GM19467 (cell line): ENCODE measurements around the gene AP1M1.

ENCODE experiments used
- ATAC-seq: cut with Tn5 transposase; IDR thresholded peaks from one replicate; pipeline ENCODE4 v1.9.1; 2021; ENCODE audit warnings: mild to moderate bottlenecking, moderate library complexity; ENCODE audit not compliant: unreplicated experiment

AP1M1 gene

GRCh38 chr19:16185123-16185767 lies 12.5 kb upstream of the AP1M1 start, which contains the start of gene FAM32A:
Gene FAM32A, plus strand, starts transcription at chr19:16185410. Its CDS starts 33 bp downstream, at chr19:16185443.
- peak; percentile 87 for ATAC-seq

- no peak for ATAC-seq
These were observed 12.0 kb upstream of the AP1M1 start for GRCh38 chr19:16185768-16186123.

- no peak for ATAC-seq
These were observed 9.2 kb upstream of the AP1M1 start for GRCh38 chr19:16188521-16188920.

GRCh38 chr19:16190198-16190597 lies 7.5 kb upstream of the AP1M1 start:
- ATAC-seq: no peak

- no peak for ATAC-seq
These were observed 7.0 kb upstream of the AP1M1 start for GRCh38 chr19:16190736-16191135.

- no peak for ATAC-seq
These were observed 6.3 kb upstream of the AP1M1 start for GRCh38 chr19:16191216-16191908.

GRCh38 chr19:16193466-16193865 lies 4.2 kb upstream of the AP1M1 start:
- no peak for ATAC-seq

GRCh38 chr19:16197188-16197621 lies 506 bp upstream of the AP1M1 start:
- no peak for ATAC-seq

- ATAC-seq: no peak
These were observed 600 bp downstream of the AP1M1 start for GRCh38 chr19:16198370-16198651.

- no peak for ATAC-seq
These were observed 1.7 kb downstream of the AP1M1 start for GRCh38 chr19:16199275-16199932.

- no peak for ATAC-seq
These were observed 2.6 kb downstream of the AP1M1 start for GRCh38 chr19:16200038-16201010.

- ATAC-seq: no peak
These were observed 3.3 kb downstream of the AP1M1 start for GRCh38 chr19:16201011-16201391.

GRCh38 chr19:16202320-16203255 lies 4.9 kb downstream of the AP1M1 start:
- ATAC-seq: no peak

GRCh38 chr19:16203256-16204004 lies 5.7 kb downstream of the AP1M1 start:
- no peak for ATAC-seq

- ATAC-seq: no peak
These were observed 6.2 kb downstream of the AP1M1 start for GRCh38 chr19:16204005-16204294.

- ATAC-seq: no peak
These were observed 7.7 kb downstream of the AP1M1 start for GRCh38 chr19:16205205-16206045.

- no peak for ATAC-seq
These were observed 8.4 kb downstream of the AP1M1 start for GRCh38 chr19:16206046-16206605.

- ATAC-seq: no peak
These were observed 8.9 kb downstream of the AP1M1 start for GRCh38 chr19:16206637-16207036.
